Measurements from ENCODE around the gene ZC3HAV1. TPM values are rescaled to one million over a fixed set of nuclear protein-coding genes. Genes with fewer than 3 reads are reported as not detected.

ZC3HAV1 gene
- total and polyA plus RNA-seq, 2 of the 13 experiments (the other 11 are each of a cell fraction or from before 2014, with no cell fraction given), result 12.7 to 23.7 TPM

DNA sequence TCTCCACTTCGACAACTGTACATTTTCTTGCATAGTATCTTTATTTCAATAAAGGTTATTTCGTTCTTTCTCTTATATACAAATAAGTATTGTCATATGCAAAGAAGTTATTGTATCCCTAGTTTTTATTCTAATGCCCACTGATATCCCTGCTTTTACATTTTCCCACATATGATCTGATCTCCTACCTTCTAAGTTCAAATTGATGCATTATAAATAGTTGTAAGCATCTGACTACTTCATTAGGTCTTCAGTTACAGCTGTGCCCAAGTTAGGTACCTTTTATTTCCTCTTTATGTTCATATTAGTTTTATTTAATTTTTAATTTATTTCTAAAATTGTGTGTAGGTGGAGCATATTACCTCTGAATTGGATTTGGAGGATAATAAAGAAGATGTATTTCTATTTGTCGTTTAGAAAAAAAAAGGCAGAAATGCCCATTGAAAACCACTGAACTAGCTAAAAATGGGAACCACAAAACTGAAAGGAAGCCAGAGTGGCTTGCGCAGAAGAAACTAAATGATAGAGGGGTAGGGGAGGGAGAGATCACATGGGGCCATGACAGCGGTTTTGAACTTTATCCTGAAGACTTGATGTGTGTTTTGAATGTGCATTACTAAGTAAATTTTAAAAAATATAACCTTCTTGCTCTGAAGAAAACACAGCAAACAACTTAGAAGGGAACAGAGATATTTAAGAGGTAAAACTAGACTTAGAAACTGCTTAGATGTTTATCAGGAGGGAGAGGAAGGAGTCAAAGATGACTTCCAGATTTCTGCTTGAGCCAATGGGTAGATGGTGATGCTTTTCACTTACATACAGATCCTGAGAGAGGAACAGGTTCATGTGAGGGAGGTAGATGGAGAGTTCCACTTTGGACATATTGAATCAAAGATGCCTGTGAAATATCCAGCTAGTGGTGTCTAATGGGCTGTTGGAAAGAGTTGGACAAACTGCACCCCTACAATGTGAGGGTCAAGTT, 64.4 kb downstream of the ZC3HAV1 start (continued):
- TF ChIP-seq, protein P1, sequence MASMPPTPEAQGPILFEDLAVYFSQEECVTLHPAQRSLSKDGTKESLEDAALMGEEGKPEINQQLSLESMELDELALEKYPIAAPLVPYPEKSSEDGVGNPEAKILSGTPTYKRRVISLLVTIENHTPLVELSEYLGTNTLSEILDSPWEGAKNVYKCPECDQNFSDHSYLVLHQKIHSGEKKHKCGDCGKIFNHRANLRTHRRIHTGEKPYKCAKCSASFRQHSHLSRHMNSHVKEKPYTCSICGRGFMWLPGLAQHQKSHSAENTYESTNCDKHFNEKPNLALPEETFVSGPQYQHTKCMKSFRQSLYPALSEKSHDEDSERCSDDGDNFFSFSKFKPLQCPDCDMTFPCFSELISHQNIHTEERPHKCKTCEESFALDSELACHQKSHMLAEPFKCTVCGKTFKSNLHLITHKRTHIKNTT (CRISPR knock-in tag; IDR thresholded peaks at IDR 0.05), result no peak
- TF ChIP-seq RXRA (CRISPR knock-in tag; IDR thresholded peaks at IDR 0.05), result no peak
- TF ChIP-seq, protein P2, sequence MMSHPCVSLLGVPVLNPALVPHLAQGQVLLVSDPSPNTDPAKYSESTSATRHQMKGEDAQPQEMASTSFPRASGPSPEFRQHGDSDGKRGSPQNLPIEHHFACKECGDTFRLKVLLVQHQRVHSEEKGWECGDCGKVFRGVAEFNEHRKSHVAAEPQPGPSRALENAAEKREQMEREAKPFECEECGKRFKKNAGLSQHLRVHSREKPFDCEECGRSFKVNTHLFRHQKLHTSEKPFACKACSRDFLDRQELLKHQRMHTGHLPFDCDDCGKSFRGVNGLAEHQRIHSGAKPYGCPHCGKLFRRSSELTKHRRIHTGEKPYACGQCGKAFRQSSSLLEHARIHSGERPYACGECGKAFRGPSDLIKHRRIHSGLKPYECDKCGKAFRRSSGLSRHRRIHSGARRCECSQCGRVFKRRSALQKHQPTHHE (CRISPR knock-in tag; IDR thresholded peaks at IDR 0.05; ENCODE audit: borderline replicate concordance), result no peak
- TF ChIP-seq TBX2 (CRISPR knock-in tag; IDR thresholded peaks at IDR 0.05; ENCODE audit: borderline replicate concordance), result no peak
- TF ChIP-seq ZNF24 (IDR thresholded peaks at IDR 0.05), result no peak
- TF ChIP-seq ZNF878 (CRISPR knock-in tag; IDR thresholded peaks at IDR 0.05), result no peak
- TF ChIP-seq RBFOX2 (IDR thresholded peaks at IDR 0.05; ENCODE audit: low read depth, low read length), result no peak
- no peak for TF ChIP-seq ZNF230 (CRISPR knock-in tag; IDR thresholded peaks at IDR 0.05)
- no peak for TF ChIP-seq NR2F1 (CRISPR knock-in tag; IDR thresholded peaks at IDR 0.05)
- no peak for TF ChIP-seq KDM2A (CRISPR knock-in tag; IDR thresholded peaks at IDR 0.05; ENCODE audit: borderline replicate concordance, low read depth)
- no peak for TF ChIP-seq ZNF788 (CRISPR knock-in tag; IDR thresholded peaks at IDR 0.05; ENCODE audit: borderline replicate concordance)
